Small intestine (tissue), 7 donors: Measurements from ENCODE around the gene RHBG. TPM values are rescaled to one million over a fixed set of nuclear protein-coding genes. Genes with fewer than 3 reads are reported as not detected.

Experiments
- DNase-seq, 2 donors: peaks; one replicate each; pipeline versions ENCODE4 v3.0.0 to v3.0.0-alpha.2; 2013
- FAIRE-seq: peaks from 2 replicates; lab custom pipeline; 2012; peaks lifted over from hg19 to GRCh38; lab: Jason Lieb, UNC
- H3K27ac ChIP-seq, 3 donors: one replicate each; pipeline ENCODE4 v1.5.1; 2013; ENCODE audit warnings: low read length in 2 of 3, mild to moderate bottlenecking in 2 of 3, control low read depth in 1 of 3, inconsistent platforms in 1 of 3, low read depth in 1 of 3, moderate library complexity in 1 of 3
- H3K27me3 ChIP-seq, 3 donors: one replicate each; pipeline ENCODE4 v1.6.1; 2013; ENCODE audit warnings: low read length in 3 of 3, inconsistent platforms in 1 of 3; ENCODE audit not compliant: control insufficient read depth in 3 of 3, insufficient read depth in 3 of 3
- H3K36me3 ChIP-seq, 3 donors: one replicate each; pipeline ENCODE4 v1.6.1; 2013; ENCODE audit warnings: low read length in 3 of 3, inconsistent platforms in 1 of 3, low read depth in 1 of 3, mild to moderate bottlenecking in 1 of 3, moderate library complexity in 1 of 3; ENCODE audit not compliant: control insufficient read depth in 3 of 3, insufficient read depth in 2 of 3
- H3K4me1 ChIP-seq, 3 donors: one replicate each; pipeline ENCODE4 v1.6.1; 2013; ENCODE audit warnings: low read length in 2 of 3, inconsistent platforms in 1 of 3, low read depth in 1 of 3, mild to moderate bottlenecking in 1 of 3, moderate library complexity in 1 of 3; ENCODE audit not compliant: control insufficient read depth in 3 of 3, insufficient read depth in 2 of 3
- H3K4me3 ChIP-seq, 3 donors: one replicate each; pipeline ENCODE4 v1.5.1; 2013; ENCODE audit warnings: low read length in 3 of 3, control low read depth in 1 of 3, inconsistent platforms in 1 of 3, low read depth in 1 of 3, mild to moderate bottlenecking in 1 of 3, moderate library complexity in 1 of 3
- H3K9me3 ChIP-seq, 2 donors: one replicate each; pipeline ENCODE4 v1.6.1; 2013; ENCODE audit warnings: low read depth in 1 of 2, low read length in 1 of 2; ENCODE audit not compliant: control insufficient read depth in 2 of 2, insufficient read depth in 1 of 2
- WGBS, 3 donors: extraction: QIAGEN DNeasy Blood & Tissue Kit; methylation state at CpG; one replicate each; pipeline ENCODE4 v1.1.7; 2013; 5-methylcytosine and 5-hydroxymethylcytosine counted together
- polyA plus RNA-seq, 4 donors: library from polyadenylated mRNA; stranded (reverse) in 3 of 4; unstranded in 1 of 4; fragments of 200-250 nt in 3 of 4; fragments of 120-200 nt in 1 of 4; gene quantifications; one replicate each; pipeline versions ENCODE4 v1.2.1 to v1.2.3, GENCODE V29; 2013
- donor health status: healthy with polysubstance abuse.
- donor health status: control.
- donor health status: control.
- donor health status: Bipolar disorder and iron deficiency.
- donor health status: healthy.

Gene RHBG
- polyA plus RNA-seq, 4 donors: 0.27 to 55.2 (median 2.7) TPM

DNA sequence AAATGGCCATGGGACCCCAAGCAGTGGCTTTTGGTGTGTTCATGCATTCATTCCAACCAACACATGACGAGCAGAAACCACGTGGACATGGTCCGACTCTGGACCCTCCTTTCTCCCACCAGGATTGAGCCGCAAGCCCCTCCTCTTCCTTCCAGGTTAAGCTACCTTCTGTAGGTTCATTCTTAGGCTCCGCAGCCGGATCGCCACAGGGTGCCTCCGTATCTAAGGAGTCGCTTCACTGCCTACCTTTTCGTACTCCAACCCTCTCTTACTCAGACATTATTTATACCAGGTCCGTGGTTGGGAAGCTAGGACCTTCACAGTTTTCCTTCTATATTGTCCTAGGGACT, 63.6 kb downstream of the RHBG start:
- 11 to 17% (median 13%) methylated on average over 11 of the region's 11 CpGs for WGBS, 3 donors
- DNase-seq (no peak), FAIRE-seq (no peak)
- Histone ChIP-seq H3K4me3 (no peak overlapping the region), H3K9me3 (peaks cover 0 to 2% of the 10 kb centered on the region in 2 donors), H3K27me3 (peaks cover 3 to 100% (median 46%) of the 10 kb centered on the region in 3 donors), H3K4me1 (peaks cover 0 to 5% (median 0%) of the 10 kb centered on the region in 3 donors), H3K27ac (no peak overlapping the region), H3K36me3 (no peaks in the 10 kb centered on the region)

DNA sequence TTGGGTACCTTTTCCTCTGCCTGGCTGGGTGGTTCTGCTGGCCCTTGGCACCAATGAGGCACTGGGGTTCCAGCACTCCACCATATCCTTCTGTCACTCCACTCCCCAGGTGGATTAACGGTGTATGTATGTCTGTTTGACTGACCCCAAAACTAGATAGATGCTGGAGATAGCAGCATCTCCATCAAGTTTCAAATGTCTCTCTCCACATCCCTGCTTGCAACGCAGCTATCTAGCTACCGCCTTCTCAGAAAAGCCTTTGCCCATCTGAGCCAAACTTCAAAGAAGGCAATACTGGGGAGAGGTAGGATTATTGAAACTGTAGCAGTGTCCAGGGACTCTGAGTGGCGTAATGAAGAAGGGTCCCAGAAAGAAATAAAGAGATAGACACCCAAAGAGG, 64.0 kb downstream of the RHBG start:
- peaks cover 0 to 2% of the 10 kb centered on the region in 2 donors for H3K9me3 ChIP-seq
- peaks cover 0 to 5% (median 0%) of the 10 kb centered on the region in 3 donors for H3K4me1 ChIP-seq
- peaks cover 3 to 100% (median 46%) of the 10 kb centered on the region in 3 donors for H3K27me3 ChIP-seq
- H3K4me3 ChIP-seq: no peak overlapping the region
- no peak for DNase-seq
- H3K27ac ChIP-seq: no peak overlapping the region
- no peaks in the 10 kb centered on the region for H3K36me3 ChIP-seq
- 20 to 29% (median 29%) methylated on average over 4 of the region's 4 CpGs for WGBS, 3 donors
- FAIRE-seq: no peak

DNA sequence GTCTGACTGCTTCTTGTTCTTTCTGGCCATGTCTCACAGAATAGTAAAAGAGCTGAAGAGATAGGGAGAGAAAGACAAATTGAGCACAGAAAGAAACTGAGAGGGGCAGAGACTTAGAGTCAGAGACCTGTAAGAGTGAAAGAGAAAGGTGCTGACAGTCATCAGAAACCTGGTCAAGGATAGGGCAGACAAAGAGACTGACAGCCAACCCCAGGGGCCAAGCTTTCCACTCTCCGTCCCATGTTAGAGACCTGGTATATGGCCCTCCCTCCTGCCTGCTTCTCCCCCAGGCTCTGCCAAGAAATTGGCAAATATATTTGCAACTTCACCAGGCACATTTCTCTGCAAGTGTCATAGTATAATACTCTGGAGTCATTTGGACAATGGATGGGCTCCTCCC, 64.6 kb downstream of the RHBG start:
- Histone ChIP-seq H3K27ac (no peak overlapping the region), H3K9me3 (peaks cover 0 to 2% of the 10 kb centered on the region in 2 donors), H3K4me1 (peaks cover 0 to 5% (median 0%) of the 10 kb centered on the region in 3 donors), H3K4me3 (no peak overlapping the region), H3K27me3 (peaks cover 3 to 98% (median 46%) of the 10 kb centered on the region in 3 donors), H3K36me3 (no peaks in the 10 kb centered on the region)
- no peak for DNase-seq
- FAIRE-seq: no peak
- 54 to 66% (median 56%) methylated on average over 1 of the region's 1 CpG for WGBS, 3 donors

Other genes starting within 250 kb of the RHBG start
- 1 to 10 TPM in 3 of 4 donors, under 1 TPM in 1; 0.89 to 7.7 (median 1.8) TPM for gene SEMA4A, start 215.6 kb upstream of the RHBG start, polyA plus RNA-seq
- gene SLC25A44, start 175.1 kb upstream of the RHBG start, polyA plus RNA-seq: 10 to 100 TPM; 13.4 to 46.6 (median 17.3) TPM
- 10 to 100 TPM; 53.5 to 65.9 (median 62.2) TPM for gene PMF1, start 156.2 kb upstream of the RHBG start, polyA plus RNA-seq
- 1 to 10 TPM in 1 of 4 donors, under 1 TPM in 1, not detected in 2; 0.48 to 3.9 TPM for gene BGLAP, start 127.0 kb upstream of the RHBG start, polyA plus RNA-seq
- 1 to 10 TPM; 3.0 to 8.7 (median 5.5) TPM for gene PAQR6, start 121.2 kb upstream of the RHBG start, polyA plus RNA-seq
- gene SMG5, start 86.4 kb upstream of the RHBG start, polyA plus RNA-seq: 10 to 100 TPM; 30.0 to 57.0 (median 43.3) TPM
- gene TMEM79, start 84.9 kb upstream of the RHBG start, polyA plus RNA-seq: 1 to 10 TPM; 2.2 to 8.3 (median 4.6) TPM
- gene GLMP, start 73.5 kb upstream of the RHBG start, polyA plus RNA-seq: 100 to 1,000 TPM in 1 of 4 donors, 10 to 100 TPM in 3; 30.7 to 263 (median 63.9) TPM
- not detected for gene VHLL, start 69.9 kb upstream of the RHBG start, polyA plus RNA-seq
- gene CCT3, start 30.9 kb upstream of the RHBG start, polyA plus RNA-seq: 100 to 1,000 TPM; 113 to 187 (median 155) TPM
- gene TSACC, start 30.7 kb upstream of the RHBG start, polyA plus RNA-seq: 1 to 10 TPM in 2 of 4 donors, under 1 TPM in 1, not detected in 1; 0.73 to 3.1 (median 1.0) TPM
- 10 to 100 TPM in 2 of 4 donors, 1 to 10 TPM in 2; 5.8 to 23.7 (median 13.0) TPM for gene MEF2D, start 131.6 kb downstream of the RHBG start, polyA plus RNA-seq
- gene IQGAP3, start 203.4 kb downstream of the RHBG start, polyA plus RNA-seq: 10 to 100 TPM in 2 of 4 donors, under 1 TPM in 2; 0.54 to 13.8 (median 7.3) TPM
- under 1 TPM in 2 of 4 donors, not detected in 2; 0.18 to 0.19 TPM for gene TTC24, start 210.5 kb downstream of the RHBG start, polyA plus RNA-seq
- gene NAXE, start 222.6 kb downstream of the RHBG start, polyA plus RNA-seq: 100 to 1,000 TPM in 1 of 4 donors, 10 to 100 TPM in 3; 64.8 to 105 (median 94.3) TPM
- 10 to 100 TPM in 3 of 4 donors, 1 to 10 TPM in 1; 8.9 to 31.0 (median 16.8) TPM for gene GPATCH4, start 232.3 kb downstream of the RHBG start, polyA plus RNA-seq